ENCODE data around the gene GRAMD1A. TPM values are rescaled to one million over a fixed set of nuclear protein-coding genes. Genes with fewer than 3 reads are reported as not detected.

GRAMD1A gene
- polyA plus RNA-seq, 1 donor from 2014 or later = 19.0 TPM

DNA sequence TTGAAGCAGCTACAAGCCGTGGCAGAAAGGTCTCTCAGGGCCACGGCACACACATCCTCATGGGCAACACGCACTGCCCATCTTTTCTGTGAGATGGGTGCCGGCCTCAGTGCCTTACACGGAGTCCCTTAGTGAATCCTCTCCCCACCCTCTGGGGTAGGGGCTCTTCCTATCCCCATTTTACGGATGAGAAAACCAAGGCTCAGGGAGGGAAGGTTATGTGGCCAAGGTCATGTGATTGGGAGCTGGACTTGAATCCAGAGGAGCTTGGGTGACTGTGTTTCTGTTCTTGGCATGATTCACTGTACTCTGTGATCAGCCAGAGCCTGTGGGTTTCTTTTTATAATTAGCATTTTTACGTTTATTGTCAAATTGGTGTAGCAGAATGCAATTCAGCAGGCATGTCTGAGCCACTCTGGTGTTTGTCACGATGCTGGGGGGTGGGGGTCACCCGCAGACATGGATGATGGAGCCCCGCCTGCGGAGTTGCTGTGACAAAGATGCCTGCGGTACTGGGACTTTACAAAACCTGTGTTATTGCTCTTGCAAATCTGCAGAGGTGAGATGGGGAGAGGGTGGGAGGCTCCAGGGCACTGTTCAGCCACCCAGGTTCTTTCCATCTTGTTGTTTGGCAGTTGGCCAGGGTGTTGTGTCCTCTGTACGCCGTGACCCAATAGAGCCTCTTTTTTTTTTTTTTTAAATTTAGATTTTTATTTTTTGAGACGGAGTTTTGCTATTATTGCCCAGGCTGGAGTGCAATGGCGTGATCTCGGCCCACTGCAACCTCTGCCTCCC, 34.7 kb downstream of the GRAMD1A start:
- no peaks in the 10 kb centered on the region for H3K9me3 ChIP-seq (ENCODE audit: low read length)
- no peak overlapping the region for H3K9ac ChIP-seq (ENCODE audit: low read length)
- H3K27ac ChIP-seq (ENCODE audit: low read length) = no peak overlapping the region
- no peaks in the 10 kb centered on the region for H3K9me2 ChIP-seq (ENCODE audit: insufficient read depth, low read length)
- peaks cover 25% of the 10 kb centered on the region for H3K27me3 ChIP-seq (ENCODE audit: insufficient read depth, low read depth, low read length)
- no peaks in the 10 kb centered on the region for H4K20me1 ChIP-seq (ENCODE audit: insufficient read depth)
- no peak overlapping the region for H3K4me3 ChIP-seq (ENCODE audit: low read length)
- no peak overlapping the region for H2AFZ ChIP-seq (ENCODE audit: low read depth, low read length)
- no peaks in the 10 kb centered on the region for H3K36me3 ChIP-seq (ENCODE audit: insufficient read depth, low read length)
- no peaks in the 10 kb centered on the region for H3F3A ChIP-seq (ENCODE audit: insufficient read depth, low read length, poor library complexity, severe bottlenecking)
- no peaks in the 10 kb centered on the region for H3K79me2 ChIP-seq (replicated peaks; ENCODE audit: insufficient read depth, low read length)
- no peak overlapping the region for H3K4me2 ChIP-seq (ENCODE audit: low read length)
- TF ChIP-seq SMC3 (conservative IDR thresholded peaks at IDR 0.05; ENCODE audit: poor library complexity) (no peak), MXI1 (conservative IDR thresholded peaks at IDR 0.05; ENCODE audit: poor library complexity, severe bottlenecking) (no peak), EZH2 (IDR thresholded peaks at IDR 0.05; ENCODE audit: borderline replicate concordance, insufficient read depth, low read length, poor library complexity, severe bottlenecking) (no peak), RAD21 (conservative IDR thresholded peaks at IDR 0.05) (no peak), TAF1 (IDR thresholded peaks at IDR 0.05; ENCODE audit: low read depth) (no peak), POLR2AphosphoS5 (IDR thresholded peaks at IDR 0.05) (no peak), EP300 (conservative IDR thresholded peaks at IDR 0.05; ENCODE audit: poor library complexity, severe bottlenecking) (no peak)
- TF ChIP-seq, protein P1, sequence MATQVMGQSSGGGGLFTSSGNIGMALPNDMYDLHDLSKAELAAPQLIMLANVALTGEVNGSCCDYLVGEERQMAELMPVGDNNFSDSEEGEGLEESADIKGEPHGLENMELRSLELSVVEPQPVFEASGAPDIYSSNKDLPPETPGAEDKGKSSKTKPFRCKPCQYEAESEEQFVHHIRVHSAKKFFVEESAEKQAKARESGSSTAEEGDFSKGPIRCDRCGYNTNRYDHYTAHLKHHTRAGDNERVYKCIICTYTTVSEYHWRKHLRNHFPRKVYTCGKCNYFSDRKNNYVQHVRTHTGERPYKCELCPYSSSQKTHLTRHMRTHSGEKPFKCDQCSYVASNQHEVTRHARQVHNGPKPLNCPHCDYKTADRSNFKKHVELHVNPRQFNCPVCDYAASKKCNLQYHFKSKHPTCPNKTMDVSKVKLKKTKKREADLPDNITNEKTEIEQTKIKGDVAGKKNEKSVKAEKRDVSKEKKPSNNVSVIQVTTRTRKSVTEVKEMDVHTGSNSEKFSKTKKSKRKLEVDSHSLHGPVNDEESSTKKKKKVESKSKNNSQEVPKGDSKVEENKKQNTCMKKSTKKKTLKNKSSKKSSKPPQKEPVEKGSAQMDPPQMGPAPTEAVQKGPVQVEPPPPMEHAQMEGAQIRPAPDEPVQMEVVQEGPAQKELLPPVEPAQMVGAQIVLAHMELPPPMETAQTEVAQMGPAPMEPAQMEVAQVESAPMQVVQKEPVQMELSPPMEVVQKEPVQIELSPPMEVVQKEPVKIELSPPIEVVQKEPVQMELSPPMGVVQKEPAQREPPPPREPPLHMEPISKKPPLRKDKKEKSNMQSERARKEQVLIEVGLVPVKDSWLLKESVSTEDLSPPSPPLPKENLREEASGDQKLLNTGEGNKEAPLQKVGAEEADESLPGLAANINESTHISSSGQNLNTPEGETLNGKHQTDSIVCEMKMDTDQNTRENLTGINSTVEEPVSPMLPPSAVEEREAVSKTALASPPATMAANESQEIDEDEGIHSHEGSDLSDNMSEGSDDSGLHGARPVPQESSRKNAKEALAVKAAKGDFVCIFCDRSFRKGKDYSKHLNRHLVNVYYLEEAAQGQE (IDR thresholded peaks at IDR 0.05; ENCODE audit: borderline replicate concordance) = no peak
- TF ChIP-seq, protein P2, sequence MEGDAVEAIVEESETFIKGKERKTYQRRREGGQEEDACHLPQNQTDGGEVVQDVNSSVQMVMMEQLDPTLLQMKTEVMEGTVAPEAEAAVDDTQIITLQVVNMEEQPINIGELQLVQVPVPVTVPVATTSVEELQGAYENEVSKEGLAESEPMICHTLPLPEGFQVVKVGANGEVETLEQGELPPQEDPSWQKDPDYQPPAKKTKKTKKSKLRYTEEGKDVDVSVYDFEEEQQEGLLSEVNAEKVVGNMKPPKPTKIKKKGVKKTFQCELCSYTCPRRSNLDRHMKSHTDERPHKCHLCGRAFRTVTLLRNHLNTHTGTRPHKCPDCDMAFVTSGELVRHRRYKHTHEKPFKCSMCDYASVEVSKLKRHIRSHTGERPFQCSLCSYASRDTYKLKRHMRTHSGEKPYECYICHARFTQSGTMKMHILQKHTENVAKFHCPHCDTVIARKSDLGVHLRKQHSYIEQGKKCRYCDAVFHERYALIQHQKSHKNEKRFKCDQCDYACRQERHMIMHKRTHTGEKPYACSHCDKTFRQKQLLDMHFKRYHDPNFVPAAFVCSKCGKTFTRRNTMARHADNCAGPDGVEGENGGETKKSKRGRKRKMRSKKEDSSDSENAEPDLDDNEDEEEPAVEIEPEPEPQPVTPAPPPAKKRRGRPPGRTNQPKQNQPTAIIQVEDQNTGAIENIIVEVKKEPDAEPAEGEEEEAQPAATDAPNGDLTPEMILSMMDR (IDR thresholded peaks at IDR 0.05; ENCODE audit: poor library complexity, severe bottlenecking) = no peak

DNA sequence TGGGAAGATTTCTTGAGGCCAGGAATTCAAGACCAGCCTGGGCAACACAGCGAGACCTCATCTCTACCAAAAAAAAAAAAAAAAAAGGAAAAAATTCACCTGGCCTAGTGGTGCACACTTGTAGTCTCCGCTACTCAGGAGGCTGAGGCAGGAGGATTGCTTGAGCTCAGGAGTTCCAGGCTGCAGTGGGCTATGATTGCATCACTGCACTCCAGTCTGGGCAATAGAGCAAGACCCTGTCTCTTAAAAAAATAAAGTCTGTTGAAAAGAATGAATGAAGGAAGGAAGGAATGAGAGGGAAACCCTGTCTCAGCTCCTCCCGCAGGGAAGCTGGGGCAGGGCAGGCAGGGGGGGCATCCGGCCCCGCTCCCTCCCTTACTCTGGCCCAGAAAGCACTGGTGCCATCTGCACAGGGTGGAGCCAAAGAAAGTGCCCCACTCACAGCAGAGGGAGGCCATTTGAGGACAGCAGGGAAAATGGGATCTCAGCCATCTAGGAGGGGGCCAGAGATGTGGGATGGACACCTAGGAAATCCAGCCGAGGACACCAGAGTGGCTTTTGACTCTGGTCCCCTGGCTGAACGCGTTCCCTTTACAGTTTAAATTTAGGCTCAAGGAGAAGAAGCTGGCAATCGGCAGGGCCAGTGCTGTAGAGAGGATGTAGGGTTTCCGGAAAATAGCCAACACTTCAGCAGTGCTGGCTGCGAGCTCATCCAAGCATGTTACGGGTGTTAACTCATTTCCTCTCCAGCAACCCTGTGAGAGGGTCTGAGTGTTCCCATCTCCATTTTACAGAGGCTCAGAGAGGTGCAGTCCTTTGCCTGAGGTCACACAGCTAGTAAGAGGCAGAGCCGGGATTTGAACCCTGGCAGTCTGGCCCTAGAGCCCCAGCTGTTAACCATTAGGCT, 37.8 kb downstream of the GRAMD1A start:
- Histone ChIP-seq H3K4me3 (ENCODE audit: low read length) (no peak overlapping the region), H3K4me2 (ENCODE audit: low read length) (no peak overlapping the region), H4K20me1 (ENCODE audit: insufficient read depth) (no peaks in the 10 kb centered on the region), H3K9me3 (ENCODE audit: low read length) (no peaks in the 10 kb centered on the region), H3K27ac (ENCODE audit: low read length) (no peak overlapping the region), H3K9ac (ENCODE audit: low read length) (no peak overlapping the region), H3K36me3 (ENCODE audit: insufficient read depth, low read length) (no peaks in the 10 kb centered on the region), H3K79me2 (replicated peaks; ENCODE audit: insufficient read depth, low read length) (no peaks in the 10 kb centered on the region), H3F3A (ENCODE audit: insufficient read depth, low read length, poor library complexity, severe bottlenecking) (no peaks in the 10 kb centered on the region), H2AFZ (ENCODE audit: low read depth, low read length) (no peak overlapping the region), H3K9me2 (ENCODE audit: insufficient read depth, low read length) (no peaks in the 10 kb centered on the region), H3K27me3 (ENCODE audit: insufficient read depth, low read depth, low read length) (peaks cover 4% of the 10 kb centered on the region)
- TF ChIP-seq MXI1 (conservative IDR thresholded peaks at IDR 0.05; ENCODE audit: poor library complexity, severe bottlenecking) (no peak), POLR2AphosphoS5 (IDR thresholded peaks at IDR 0.05) (no peak), TAF1 (IDR thresholded peaks at IDR 0.05; ENCODE audit: low read depth) (no peak), EP300 (conservative IDR thresholded peaks at IDR 0.05; ENCODE audit: poor library complexity, severe bottlenecking) (no peak), SMC3 (conservative IDR thresholded peaks at IDR 0.05; ENCODE audit: poor library complexity) (no peak), EZH2 (IDR thresholded peaks at IDR 0.05; ENCODE audit: borderline replicate concordance, insufficient read depth, low read length, poor library complexity, severe bottlenecking) (no peak), RAD21 (conservative IDR thresholded peaks at IDR 0.05) (no peak)
- TF ChIP-seq, protein P1 (IDR thresholded peaks at IDR 0.05; ENCODE audit: borderline replicate concordance) = no peak
- TF ChIP-seq, protein P2 (IDR thresholded peaks at IDR 0.05; ENCODE audit: poor library complexity, severe bottlenecking) = no peak

Measured in neural cell (in vitro differentiated cells).